ENCODE data around the gene PLA2G2C. TPM values are rescaled to one million over a fixed set of nuclear protein-coding genes. Genes with fewer than 3 reads are reported as not detected.

Gene PLA2G2C
- total and polyA plus RNA-seq, 2 of the 13 experiments (the other 11 are each of a cell fraction or from before 2014, with no cell fraction given) = not detected

DNA sequence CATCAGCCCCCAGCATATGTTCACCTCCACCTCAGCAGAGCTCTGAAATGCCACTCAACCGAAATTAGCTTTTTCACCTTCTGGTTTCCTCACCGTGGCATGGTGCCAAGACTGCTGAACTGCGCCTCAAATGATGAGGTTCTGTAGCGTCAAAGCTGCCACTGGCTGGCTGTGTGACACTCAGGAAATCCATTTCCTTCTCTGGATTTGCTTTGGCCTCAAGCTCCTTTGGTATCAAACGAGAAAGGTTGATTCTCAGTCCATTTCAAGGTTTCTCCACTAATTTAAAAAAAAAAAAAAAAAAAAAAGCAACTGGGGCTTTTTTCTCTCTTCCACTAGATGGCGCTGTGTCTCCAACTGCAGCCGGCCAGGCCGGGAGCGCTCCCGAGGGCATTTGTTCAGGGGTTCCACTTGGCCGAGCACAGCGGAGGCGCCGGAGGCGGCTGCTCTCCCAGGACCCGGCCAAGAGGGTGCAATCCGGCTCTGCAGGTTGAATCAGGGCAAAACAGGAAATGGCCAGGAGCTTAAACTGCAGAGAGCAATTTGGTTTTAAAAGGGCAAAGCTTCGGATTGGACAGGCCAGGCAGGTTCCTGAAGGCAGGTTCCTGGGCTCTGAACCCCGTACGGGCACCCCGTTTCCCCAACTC lies 26.5 kb upstream of the PLA2G2C start (continued):
- TF ChIP-seq, protein P1, sequence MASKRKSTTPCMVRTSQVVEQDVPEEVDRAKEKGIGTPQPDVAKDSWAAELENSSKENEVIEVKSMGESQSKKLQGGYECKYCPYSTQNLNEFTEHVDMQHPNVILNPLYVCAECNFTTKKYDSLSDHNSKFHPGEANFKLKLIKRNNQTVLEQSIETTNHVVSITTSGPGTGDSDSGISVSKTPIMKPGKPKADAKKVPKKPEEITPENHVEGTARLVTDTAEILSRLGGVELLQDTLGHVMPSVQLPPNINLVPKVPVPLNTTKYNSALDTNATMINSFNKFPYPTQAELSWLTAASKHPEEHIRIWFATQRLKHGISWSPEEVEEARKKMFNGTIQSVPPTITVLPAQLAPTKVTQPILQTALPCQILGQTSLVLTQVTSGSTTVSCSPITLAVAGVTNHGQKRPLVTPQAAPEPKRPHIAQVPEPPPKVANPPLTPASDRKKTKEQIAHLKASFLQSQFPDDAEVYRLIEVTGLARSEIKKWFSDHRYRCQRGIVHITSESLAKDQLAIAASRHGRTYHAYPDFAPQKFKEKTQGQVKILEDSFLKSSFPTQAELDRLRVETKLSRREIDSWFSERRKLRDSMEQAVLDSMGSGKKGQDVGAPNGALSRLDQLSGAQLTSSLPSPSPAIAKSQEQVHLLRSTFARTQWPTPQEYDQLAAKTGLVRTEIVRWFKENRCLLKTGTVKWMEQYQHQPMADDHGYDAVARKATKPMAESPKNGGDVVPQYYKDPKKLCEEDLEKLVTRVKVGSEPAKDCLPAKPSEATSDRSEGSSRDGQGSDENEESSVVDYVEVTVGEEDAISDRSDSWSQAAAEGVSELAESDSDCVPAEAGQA (IDR thresholded peaks at IDR 0.05; ENCODE audit: low read depth) = no peak
- TF ChIP-seq, protein P1 (CRISPR knock-in tag; IDR thresholded peaks at IDR 0.05; ENCODE audit: borderline replicate concordance) = no peak
- TF ChIP-seq, protein P2, sequence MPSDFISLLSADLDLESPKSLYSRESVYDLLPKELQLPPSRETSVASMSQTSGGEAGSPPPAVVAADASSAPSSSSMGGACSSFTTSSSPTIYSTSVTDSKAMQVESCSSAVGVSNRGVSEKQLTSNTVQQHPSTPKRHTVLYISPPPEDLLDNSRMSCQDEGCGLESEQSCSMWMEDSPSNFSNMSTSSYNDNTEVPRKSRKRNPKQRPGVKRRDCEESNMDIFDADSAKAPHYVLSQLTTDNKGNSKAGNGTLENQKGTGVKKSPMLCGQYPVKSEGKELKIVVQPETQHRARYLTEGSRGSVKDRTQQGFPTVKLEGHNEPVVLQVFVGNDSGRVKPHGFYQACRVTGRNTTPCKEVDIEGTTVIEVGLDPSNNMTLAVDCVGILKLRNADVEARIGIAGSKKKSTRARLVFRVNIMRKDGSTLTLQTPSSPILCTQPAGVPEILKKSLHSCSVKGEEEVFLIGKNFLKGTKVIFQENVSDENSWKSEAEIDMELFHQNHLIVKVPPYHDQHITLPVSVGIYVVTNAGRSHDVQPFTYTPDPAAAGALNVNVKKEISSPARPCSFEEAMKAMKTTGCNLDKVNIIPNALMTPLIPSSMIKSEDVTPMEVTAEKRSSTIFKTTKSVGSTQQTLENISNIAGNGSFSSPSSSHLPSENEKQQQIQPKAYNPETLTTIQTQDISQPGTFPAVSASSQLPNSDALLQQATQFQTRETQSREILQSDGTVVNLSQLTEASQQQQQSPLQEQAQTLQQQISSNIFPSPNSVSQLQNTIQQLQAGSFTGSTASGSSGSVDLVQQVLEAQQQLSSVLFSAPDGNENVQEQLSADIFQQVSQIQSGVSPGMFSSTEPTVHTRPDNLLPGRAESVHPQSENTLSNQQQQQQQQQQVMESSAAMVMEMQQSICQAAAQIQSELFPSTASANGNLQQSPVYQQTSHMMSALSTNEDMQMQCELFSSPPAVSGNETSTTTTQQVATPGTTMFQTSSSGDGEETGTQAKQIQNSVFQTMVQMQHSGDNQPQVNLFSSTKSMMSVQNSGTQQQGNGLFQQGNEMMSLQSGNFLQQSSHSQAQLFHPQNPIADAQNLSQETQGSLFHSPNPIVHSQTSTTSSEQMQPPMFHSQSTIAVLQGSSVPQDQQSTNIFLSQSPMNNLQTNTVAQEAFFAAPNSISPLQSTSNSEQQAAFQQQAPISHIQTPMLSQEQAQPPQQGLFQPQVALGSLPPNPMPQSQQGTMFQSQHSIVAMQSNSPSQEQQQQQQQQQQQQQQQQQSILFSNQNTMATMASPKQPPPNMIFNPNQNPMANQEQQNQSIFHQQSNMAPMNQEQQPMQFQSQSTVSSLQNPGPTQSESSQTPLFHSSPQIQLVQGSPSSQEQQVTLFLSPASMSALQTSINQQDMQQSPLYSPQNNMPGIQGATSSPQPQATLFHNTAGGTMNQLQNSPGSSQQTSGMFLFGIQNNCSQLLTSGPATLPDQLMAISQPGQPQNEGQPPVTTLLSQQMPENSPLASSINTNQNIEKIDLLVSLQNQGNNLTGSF (CRISPR knock-in tag; IDR thresholded peaks at IDR 0.05) = no peak
- TF ChIP-seq MIER2 (CRISPR knock-in tag; IDR thresholded peaks at IDR 0.05) (no peak), RXRB (CRISPR knock-in tag; IDR thresholded peaks at IDR 0.05; ENCODE audit: borderline replicate concordance) (no peak), KLF9 (CRISPR knock-in tag; IDR thresholded peaks at IDR 0.05; ENCODE audit: low read depth) (no peak), ZEB1 (IDR thresholded peaks at IDR 0.05; ENCODE audit: insufficient replicate concordance, low read depth) (no peak)
- TF ChIP-seq, protein P3, sequence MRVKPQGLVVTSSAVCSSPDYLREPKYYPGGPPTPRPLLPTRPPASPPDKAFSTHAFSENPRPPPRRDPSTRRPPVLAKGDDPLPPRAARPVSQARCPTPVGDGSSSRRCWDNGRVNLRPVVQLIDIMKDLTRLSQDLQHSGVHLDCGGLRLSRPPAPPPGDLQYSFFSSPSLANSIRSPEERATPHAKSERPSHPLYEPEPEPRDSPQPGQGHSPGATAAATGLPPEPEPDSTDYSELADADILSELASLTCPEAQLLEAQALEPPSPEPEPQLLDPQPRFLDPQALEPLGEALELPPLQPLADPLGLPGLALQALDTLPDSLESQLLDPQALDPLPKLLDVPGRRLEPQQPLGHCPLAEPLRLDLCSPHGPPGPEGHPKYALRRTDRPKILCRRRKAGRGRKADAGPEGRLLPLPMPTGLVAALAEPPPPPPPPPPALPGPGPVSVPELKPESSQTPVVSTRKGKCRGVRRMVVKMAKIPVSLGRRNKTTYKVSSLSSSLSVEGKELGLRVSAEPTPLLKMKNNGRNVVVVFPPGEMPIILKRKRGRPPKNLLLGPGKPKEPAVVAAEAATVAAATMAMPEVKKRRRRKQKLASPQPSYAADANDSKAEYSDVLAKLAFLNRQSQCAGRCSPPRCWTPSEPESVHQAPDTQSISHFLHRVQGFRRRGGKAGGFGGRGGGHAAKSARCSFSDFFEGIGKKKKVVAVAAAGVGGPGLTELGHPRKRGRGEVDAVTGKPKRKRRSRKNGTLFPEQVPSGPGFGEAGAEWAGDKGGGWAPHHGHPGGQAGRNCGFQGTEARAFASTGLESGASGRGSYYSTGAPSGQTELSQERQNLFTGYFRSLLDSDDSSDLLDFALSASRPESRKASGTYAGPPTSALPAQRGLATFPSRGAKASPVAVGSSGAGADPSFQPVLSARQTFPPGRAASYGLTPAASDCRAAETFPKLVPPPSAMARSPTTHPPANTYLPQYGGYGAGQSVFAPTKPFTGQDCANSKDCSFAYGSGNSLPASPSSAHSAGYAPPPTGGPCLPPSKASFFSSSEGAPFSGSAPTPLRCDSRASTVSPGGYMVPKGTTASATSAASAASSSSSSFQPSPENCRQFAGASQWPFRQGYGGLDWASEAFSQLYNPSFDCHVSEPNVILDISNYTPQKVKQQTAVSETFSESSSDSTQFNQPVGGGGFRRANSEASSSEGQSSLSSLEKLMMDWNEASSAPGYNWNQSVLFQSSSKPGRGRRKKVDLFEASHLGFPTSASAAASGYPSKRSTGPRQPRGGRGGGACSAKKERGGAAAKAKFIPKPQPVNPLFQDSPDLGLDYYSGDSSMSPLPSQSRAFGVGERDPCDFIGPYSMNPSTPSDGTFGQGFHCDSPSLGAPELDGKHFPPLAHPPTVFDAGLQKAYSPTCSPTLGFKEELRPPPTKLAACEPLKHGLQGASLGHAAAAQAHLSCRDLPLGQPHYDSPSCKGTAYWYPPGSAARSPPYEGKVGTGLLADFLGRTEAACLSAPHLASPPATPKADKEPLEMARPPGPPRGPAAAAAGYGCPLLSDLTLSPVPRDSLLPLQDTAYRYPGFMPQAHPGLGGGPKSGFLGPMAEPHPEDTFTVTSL (CRISPR knock-in tag; IDR thresholded peaks at IDR 0.05; ENCODE audit: borderline replicate concordance) = no peak

All from HepG2 (cell line).